ENCODE results near the gene GSTA4. TPM values are rescaled to one million over a fixed set of nuclear protein-coding genes. Genes with fewer than 3 reads are reported as not detected.

The GSTA4 gene
- total and polyA plus RNA-seq, 2 experiments from 2014 or later = 79.6 to 89.2 TPM

GRCh38 chr6:52984247-52984646 lies 10.8 kb downstream of the GSTA4 start:
- H3K4me2 ChIP-seq = no peak overlapping the region
- H3K27ac ChIP-seq = no peak overlapping the region
- peaks cover 10% of the 10 kb centered on the region for H3K79me2 ChIP-seq
- DNase-seq (ENCODE audit: low spot score) = no peak
- no peaks in the 10 kb centered on the region for H3K9me2 ChIP-seq (replicated peaks; ENCODE audit: insufficient read depth)
- no peak for TF ChIP-seq EZH2phosphoT487 (IDR thresholded peaks at IDR 0.05; ENCODE audit: low read depth, severe bottlenecking, unreplicated experiment)
- no peak for TF ChIP-seq CTCF (IDR thresholded peaks at IDR 0.05; ENCODE audit: poor library complexity)
- TF ChIP-seq EZH2 (IDR thresholded peaks at IDR 0.05; ENCODE audit: borderline replicate concordance) = no peak
- no peaks in the 10 kb centered on the region for H4K20me1 ChIP-seq (ENCODE audit: insufficient read depth, poor library complexity, severe bottlenecking)
- no peaks in the 10 kb centered on the region for H3K9me3 ChIP-seq (ENCODE audit: low read depth)
- H2AFZ ChIP-seq = no peak overlapping the region
- H3K36me3 ChIP-seq (replicated peaks; ENCODE audit: insufficient read depth, low read depth) = no peaks in the 10 kb centered on the region
- no peaks in the 10 kb centered on the region for H3K4me1 ChIP-seq (ENCODE audit: insufficient read depth)
- WGBS (ENCODE audit: low lambda C conversion rate, missing lambda C conversion rate) = 91% methylated on average over 3 of the region's 3 CpGs
- H3K27me3 ChIP-seq = no peaks in the 10 kb centered on the region
- H3K4me3 ChIP-seq = no peak overlapping the region

DNA sequence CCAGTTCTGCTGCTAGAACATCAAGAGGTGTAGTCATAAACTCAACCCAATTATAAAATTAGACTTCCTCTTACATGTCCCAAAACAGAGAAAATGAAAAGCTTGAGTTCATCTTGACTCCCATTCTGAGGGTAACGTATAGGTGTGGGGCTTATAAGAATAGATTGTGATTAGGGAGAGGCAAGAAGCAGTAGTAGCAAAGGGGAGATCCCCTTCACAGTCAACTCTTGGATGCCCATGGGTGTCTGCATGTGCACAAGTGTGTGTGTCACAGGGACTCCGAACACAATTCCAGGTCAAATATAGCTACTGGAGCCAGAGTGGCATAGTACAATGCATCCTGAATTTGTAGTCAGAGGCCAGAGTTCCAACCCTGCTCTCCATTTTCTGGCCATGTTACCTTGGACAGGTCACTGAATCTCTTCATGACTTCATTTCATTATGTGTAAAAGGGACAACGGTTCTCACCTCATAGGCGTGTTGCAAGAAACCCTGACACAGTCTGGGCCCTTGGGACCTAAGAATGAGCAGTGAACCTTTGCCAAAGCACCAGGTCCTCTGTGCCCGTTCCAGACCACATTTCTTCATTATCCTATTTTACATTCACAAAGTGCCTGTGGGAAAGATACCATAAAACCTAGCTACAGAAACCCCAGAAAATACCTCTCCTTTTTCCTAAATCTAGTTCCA lies 11.8 kb downstream of the GSTA4 start:
- Histone ChIP-seq H3K4me3 (no peak overlapping the region), H2AFZ (no peak overlapping the region), H4K20me1 (ENCODE audit: insufficient read depth, poor library complexity, severe bottlenecking) (no peaks in the 10 kb centered on the region), H3K4me1 (ENCODE audit: insufficient read depth) (no peaks in the 10 kb centered on the region), H3K9me3 (ENCODE audit: low read depth) (no peaks in the 10 kb centered on the region), H3K4me2 (no peak overlapping the region), H3K9me2 (replicated peaks; ENCODE audit: insufficient read depth) (no peaks in the 10 kb centered on the region), H3K36me3 (replicated peaks; ENCODE audit: insufficient read depth, low read depth) (no peaks in the 10 kb centered on the region), H3K27me3 (no peaks in the 10 kb centered on the region), H3K79me2 (peaks cover 6% of the 10 kb centered on the region), H3K27ac (no peak overlapping the region)
- 98% methylated on average over 5 of the region's 5 CpGs for WGBS (ENCODE audit: low lambda C conversion rate, missing lambda C conversion rate)
- no peak for DNase-seq (ENCODE audit: low spot score)
- TF ChIP-seq EZH2 (IDR thresholded peaks at IDR 0.05; ENCODE audit: borderline replicate concordance) = no peak
- TF ChIP-seq EZH2phosphoT487 (IDR thresholded peaks at IDR 0.05; ENCODE audit: low read depth, severe bottlenecking, unreplicated experiment) = no peak
- TF ChIP-seq CTCF (IDR thresholded peaks at IDR 0.05; ENCODE audit: poor library complexity) = no peak

DNA sequence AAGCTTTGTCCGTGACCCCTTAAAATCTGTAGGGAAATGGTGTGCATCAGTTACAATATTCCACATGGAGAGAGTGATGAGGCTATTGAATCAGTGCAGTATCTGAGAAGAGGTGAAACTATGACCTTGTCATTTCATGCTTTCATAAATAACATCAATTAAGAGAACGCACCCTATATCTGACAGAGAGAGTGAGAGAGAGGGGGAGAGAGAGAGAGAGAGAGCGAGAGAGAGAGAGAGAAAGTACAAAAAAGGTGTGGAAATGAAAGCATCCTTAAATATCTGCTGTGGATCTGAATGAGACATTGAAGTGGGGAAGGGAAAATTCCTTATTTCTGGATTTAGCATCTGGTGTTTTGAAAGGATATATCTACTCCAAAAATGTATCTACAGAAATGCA lies 12.4 kb downstream of the GSTA4 start:
- H3K27ac ChIP-seq = no peak overlapping the region
- no peaks in the 10 kb centered on the region for H3K4me1 ChIP-seq (ENCODE audit: insufficient read depth)
- no peak for DNase-seq (ENCODE audit: low spot score)
- TF ChIP-seq EZH2phosphoT487 (IDR thresholded peaks at IDR 0.05; ENCODE audit: low read depth, severe bottlenecking, unreplicated experiment) (no peak), CTCF (IDR thresholded peaks at IDR 0.05; ENCODE audit: poor library complexity) (no peak), EZH2 (IDR thresholded peaks at IDR 0.05; ENCODE audit: borderline replicate concordance) (no peak)
- WGBS (ENCODE audit: low lambda C conversion rate, missing lambda C conversion rate) = 83% methylated on average over 3 of the region's 3 CpGs
- no peak overlapping the region for H3K4me2 ChIP-seq
- no peaks in the 10 kb centered on the region for H3K9me3 ChIP-seq (ENCODE audit: low read depth)
- H3K4me3 ChIP-seq = no peak overlapping the region
- no peaks in the 10 kb centered on the region for H3K27me3 ChIP-seq
- peaks cover under 1% of the 10 kb centered on the region for H3K79me2 ChIP-seq
- H4K20me1 ChIP-seq (ENCODE audit: insufficient read depth, poor library complexity, severe bottlenecking) = no peaks in the 10 kb centered on the region
- no peak overlapping the region for H2AFZ ChIP-seq
- no peaks in the 10 kb centered on the region for H3K9me2 ChIP-seq (replicated peaks; ENCODE audit: insufficient read depth)
- H3K36me3 ChIP-seq (replicated peaks; ENCODE audit: insufficient read depth, low read depth) = no peaks in the 10 kb centered on the region
